Measurements from ENCODE around the gene PDC.
"Not testable (repeated sequence)": the region's sequence is repeated elsewhere in the genome, so short reads cannot be mapped to it uniquely, and the experiment has no call there.

PDC gene

GRCh38 chr1:186404454-186405051, 56.4 kb downstream of the PDC start:
- Mint-ChIP-seq H3K27me3 (no peaks in the 10 kb centered on the region), H3K27ac (no peak overlapping the region), H3K4me1 (ENCODE audit: low read depth) (no peaks in the 10 kb centered on the region), H3K4me3 (no peak overlapping the region), H3K9me3 (no peaks in the 10 kb centered on the region), H3K36me3 (ENCODE audit: low read depth) (peaks cover 63% of the 10 kb centered on the region)
- intact Hi-C loops (cut with micrococcal nuclease) = loop anchor here (5.0 to 10.0 kb wide), 3 partner anchors 200 to 583 kb away; partner anchors contain the start of gene PTGS2

- Mint-ChIP-seq H3K27ac (no peak overlapping the region), H3K27me3 (no peaks in the 10 kb centered on the region), H3K9me3 (no peaks in the 10 kb centered on the region), H3K4me1 (ENCODE audit: low read depth) (no peaks in the 10 kb centered on the region), H3K4me3 (no peak overlapping the region), H3K36me3 (ENCODE audit: low read depth) (peaks cover 70% of the 10 kb centered on the region)
- intact Hi-C loops (cut with micrococcal nuclease) = loop anchor here (10.0 kb wide), 2 partner anchors 201 to 281 kb away; partner anchors contain the start of gene PTGS2
Observed at GRCh38 chr1:186403632-186404031, 57.3 kb downstream of the PDC start.

DNA sequence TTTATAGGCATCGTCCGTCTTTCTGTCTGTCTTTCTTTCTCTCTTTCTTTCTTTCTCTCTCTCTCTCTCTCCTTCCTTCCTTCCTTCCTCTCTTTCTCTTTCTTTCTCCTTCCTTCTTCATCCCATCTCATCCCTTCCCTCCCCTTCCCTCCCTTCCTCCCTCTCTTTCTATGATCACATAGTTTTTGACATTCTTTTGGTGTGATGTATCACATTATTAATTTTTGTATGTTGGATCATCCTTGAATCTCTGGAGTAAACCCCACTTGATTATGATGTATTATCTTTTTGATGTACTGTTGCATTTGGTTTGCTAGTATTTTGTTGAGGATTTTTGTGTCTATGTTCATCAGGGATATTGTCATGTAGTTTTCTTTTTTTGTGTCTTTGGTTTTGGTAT, 59.5 kb downstream of the PDC start:
- intact Hi-C loops (cut with micrococcal nuclease) = loop anchor here (10.0 kb wide), 2 partner anchors 203 to 283 kb away; partner anchors contain the start of gene PTGS2
- H3K27me3 Mint-ChIP-seq; H3K27ac Mint-ChIP-seq; H3K9me3 Mint-ChIP-seq; H3K4me1 Mint-ChIP-seq (ENCODE audit: low read depth); H3K4me3 Mint-ChIP-seq: not testable (repeated sequence)
- H3K36me3 Mint-ChIP-seq (ENCODE audit: low read depth) = peaks cover 66% of the 10 kb centered on the region
